ENCODE data around the gene ANKS6. TPM values are rescaled to one million over a fixed set of nuclear protein-coding genes. Genes with fewer than 3 reads are reported as not detected.

Gene ANKS6
- total and polyA plus RNA-seq, 4 donors, result 16.7 to 35.5 (median 25.0) TPM

DNA sequence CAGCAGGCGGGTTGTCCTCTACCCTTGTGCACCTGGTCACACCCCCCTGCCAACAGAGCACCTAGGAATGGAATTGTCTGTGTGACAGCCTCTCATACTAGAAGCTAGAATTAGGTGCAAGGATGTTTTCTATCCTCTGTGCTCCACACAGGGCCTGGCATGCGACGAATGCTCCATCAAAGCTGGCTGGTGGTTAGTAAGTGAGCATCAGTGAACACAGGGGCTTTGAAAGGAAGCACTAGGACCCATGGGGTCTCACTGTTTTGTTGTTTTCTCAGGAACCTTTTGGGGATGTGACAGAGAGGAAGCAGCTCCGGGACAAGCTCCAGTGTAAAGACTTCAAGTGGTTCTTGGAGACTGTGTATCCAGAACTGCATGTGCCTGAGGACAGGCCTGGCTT, 43.4 kb upstream of the ANKS6 start:
- TF ChIP-seq, protein P1, sequence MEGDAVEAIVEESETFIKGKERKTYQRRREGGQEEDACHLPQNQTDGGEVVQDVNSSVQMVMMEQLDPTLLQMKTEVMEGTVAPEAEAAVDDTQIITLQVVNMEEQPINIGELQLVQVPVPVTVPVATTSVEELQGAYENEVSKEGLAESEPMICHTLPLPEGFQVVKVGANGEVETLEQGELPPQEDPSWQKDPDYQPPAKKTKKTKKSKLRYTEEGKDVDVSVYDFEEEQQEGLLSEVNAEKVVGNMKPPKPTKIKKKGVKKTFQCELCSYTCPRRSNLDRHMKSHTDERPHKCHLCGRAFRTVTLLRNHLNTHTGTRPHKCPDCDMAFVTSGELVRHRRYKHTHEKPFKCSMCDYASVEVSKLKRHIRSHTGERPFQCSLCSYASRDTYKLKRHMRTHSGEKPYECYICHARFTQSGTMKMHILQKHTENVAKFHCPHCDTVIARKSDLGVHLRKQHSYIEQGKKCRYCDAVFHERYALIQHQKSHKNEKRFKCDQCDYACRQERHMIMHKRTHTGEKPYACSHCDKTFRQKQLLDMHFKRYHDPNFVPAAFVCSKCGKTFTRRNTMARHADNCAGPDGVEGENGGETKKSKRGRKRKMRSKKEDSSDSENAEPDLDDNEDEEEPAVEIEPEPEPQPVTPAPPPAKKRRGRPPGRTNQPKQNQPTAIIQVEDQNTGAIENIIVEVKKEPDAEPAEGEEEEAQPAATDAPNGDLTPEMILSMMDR (IDR thresholded peaks at IDR 0.05; ENCODE audit: control extremely low read depth, extremely low read depth), result no peak
- H3K9me3 ChIP-seq (ENCODE audit: control insufficient read depth in 4 of 4, insufficient read depth in 3 of 4, low read length in 3 of 4), result no peaks in the 10 kb centered on the region
- no peak for DNase-seq
- H3K36me3 ChIP-seq (ENCODE audit: control insufficient read depth in 4 of 4, insufficient read depth in 4 of 4, low read length in 4 of 4), result peaks cover 0 to 4% (median 0%) of the 10 kb centered on the region in 4 donors
- ATAC-seq (ENCODE audit: insufficient read depth, low FRiP score), result no peak
- H3K9ac ChIP-seq (ENCODE audit: insufficient read depth in 1 of 2, low read length in 2 of 2), result no peak overlapping the region
- H3K27me3 ChIP-seq (ENCODE audit: control insufficient read depth in 3 of 3, insufficient read depth in 3 of 3, low read length in 2 of 3), result no peaks in the 10 kb centered on the region
- 67 to 84% methylated on average over 4 of the region's 4 CpGs for WGBS, 2 donors
- no peak overlapping the region for H3K4me3 ChIP-seq
- no peak overlapping the region for H3K27ac ChIP-seq (ENCODE audit: low read depth in 1 of 2, low read length in 1 of 2)
- H3K4me1 ChIP-seq (ENCODE audit: control insufficient read depth in 5 of 5, insufficient read depth in 5 of 5, low read length in 5 of 5), result no peaks in the 10 kb centered on the region

DNA sequence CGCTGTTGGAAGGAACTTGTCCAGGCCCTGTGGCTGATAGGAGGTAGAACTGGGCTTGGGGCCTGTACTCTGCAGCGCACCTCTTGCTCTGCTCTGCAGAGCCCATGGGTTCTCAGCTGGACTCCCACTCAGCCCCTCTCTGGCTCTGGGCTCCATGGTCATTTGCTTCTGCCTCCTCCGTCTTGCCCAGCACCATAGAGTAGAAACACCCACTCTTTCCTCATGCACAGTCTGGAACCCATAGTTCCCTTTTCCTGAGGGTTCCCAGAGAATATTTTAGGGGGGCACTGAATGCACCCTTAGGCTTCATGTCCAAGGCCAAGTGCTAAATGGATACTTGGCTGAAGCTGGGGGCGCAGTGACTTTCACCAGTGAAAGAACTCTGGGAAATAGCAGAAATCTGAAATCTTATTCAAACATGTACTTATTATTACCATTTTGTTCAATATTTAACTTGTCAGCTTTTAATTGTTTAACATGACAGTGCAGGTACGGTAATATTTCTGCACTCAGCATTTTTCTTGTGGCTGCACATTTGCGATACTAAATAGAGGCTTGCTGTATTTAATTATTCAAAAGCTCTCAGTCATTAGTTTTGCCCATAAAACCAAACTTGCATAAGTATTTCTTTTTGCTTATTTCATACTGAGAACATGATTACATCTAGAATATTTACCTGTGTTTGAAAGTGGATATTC, 42.7 kb upstream of the ANKS6 start:
- no peaks in the 10 kb centered on the region for H3K4me1 ChIP-seq (ENCODE audit: control insufficient read depth in 5 of 5, insufficient read depth in 5 of 5, low read length in 5 of 5)
- no peaks in the 10 kb centered on the region for H3K9me3 ChIP-seq (ENCODE audit: control insufficient read depth in 4 of 4, insufficient read depth in 3 of 4, low read length in 3 of 4)
- no peaks in the 10 kb centered on the region for H3K27me3 ChIP-seq (ENCODE audit: control insufficient read depth in 3 of 3, insufficient read depth in 3 of 3, low read length in 2 of 3)
- no peak for DNase-seq
- no peak overlapping the region for H3K27ac ChIP-seq (ENCODE audit: low read depth in 1 of 2, low read length in 1 of 2)
- WGBS, 2 donors, result 92 to 93% methylated on average over 6 of the region's 6 CpGs
- no peak overlapping the region for H3K4me3 ChIP-seq
- H3K36me3 ChIP-seq (ENCODE audit: control insufficient read depth in 4 of 4, insufficient read depth in 4 of 4, low read length in 4 of 4), result peaks cover 0 to 4% (median 0%) of the 10 kb centered on the region in 4 donors
- TF ChIP-seq, protein P1 (IDR thresholded peaks at IDR 0.05; ENCODE audit: control extremely low read depth, extremely low read depth), result no peak
- no peak for ATAC-seq (ENCODE audit: insufficient read depth, low FRiP score)
- no peak overlapping the region for H3K9ac ChIP-seq (ENCODE audit: insufficient read depth in 1 of 2, low read length in 2 of 2)

DNA sequence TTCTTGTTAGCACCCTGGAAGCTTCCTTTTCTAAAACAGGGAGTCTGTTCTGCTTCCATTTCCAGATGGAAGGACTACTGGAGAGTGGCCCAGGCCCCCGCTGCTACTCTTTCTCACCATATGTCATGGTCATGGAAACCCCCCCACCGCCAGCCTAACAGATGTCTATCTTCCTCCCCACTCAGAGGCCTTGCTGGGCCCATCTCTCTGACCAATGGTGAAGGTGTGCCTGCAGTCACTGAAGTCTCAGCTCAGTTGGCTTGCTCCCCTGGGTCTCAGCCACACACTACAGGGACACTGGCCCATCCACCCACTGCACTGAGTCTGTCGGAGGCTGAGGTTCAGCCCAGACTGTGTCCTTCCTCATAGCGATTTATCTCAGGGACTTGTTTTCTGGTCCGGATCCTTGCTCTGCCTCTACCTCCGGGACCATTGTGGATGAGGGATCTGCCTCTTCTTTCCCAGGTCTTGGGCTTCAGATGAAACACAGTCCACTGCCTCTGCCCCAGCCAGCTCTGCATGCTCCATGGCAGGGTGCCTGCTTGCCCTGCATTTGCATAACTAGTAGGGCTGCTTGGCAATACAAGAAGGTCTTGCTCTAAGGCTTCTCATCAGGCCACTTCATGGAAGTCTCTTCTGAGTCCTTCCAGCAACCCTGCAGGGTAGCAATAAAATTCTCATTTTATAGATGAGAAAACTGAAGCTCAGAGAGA, 42.0 kb upstream of the ANKS6 start:
- Histone ChIP-seq H3K27ac (ENCODE audit: low read depth in 1 of 2, low read length in 1 of 2) (no peak overlapping the region), H3K4me1 (ENCODE audit: control insufficient read depth in 5 of 5, insufficient read depth in 5 of 5, low read length in 5 of 5) (peaks cover 0 to 2% (median 0%) of the 10 kb centered on the region in 5 donors), H3K9me3 (ENCODE audit: control insufficient read depth in 4 of 4, insufficient read depth in 3 of 4, low read length in 3 of 4) (no peaks in the 10 kb centered on the region), H3K4me3 (no peak overlapping the region), H3K27me3 (ENCODE audit: control insufficient read depth in 3 of 3, insufficient read depth in 3 of 3, low read length in 2 of 3) (no peaks in the 10 kb centered on the region), H3K36me3 (ENCODE audit: control insufficient read depth in 4 of 4, insufficient read depth in 4 of 4, low read length in 4 of 4) (peaks cover 0 to 4% (median 0%) of the 10 kb centered on the region in 4 donors), H3K9ac (ENCODE audit: insufficient read depth in 1 of 2, low read length in 2 of 2) (no peak overlapping the region)
- DNase-seq (no peak), ATAC-seq (ENCODE audit: insufficient read depth, low FRiP score) (no peak)
- TF ChIP-seq, protein P1 (IDR thresholded peaks at IDR 0.05; ENCODE audit: control extremely low read depth, extremely low read depth), result no peak
- WGBS, 2 donors, result 93 to 95% methylated on average over 6 of the region's 6 CpGs

All from lung (tissue), 12 donors.